ENCODE results near the gene SH3RF1. TPM values are rescaled to one million over a fixed set of nuclear protein-coding genes. Genes with fewer than 3 reads are reported as not detected.

SH3RF1 gene
- total RNA-seq, 2 donors from 2014 or later, result 0.43 to 0.82 TPM

DNA sequence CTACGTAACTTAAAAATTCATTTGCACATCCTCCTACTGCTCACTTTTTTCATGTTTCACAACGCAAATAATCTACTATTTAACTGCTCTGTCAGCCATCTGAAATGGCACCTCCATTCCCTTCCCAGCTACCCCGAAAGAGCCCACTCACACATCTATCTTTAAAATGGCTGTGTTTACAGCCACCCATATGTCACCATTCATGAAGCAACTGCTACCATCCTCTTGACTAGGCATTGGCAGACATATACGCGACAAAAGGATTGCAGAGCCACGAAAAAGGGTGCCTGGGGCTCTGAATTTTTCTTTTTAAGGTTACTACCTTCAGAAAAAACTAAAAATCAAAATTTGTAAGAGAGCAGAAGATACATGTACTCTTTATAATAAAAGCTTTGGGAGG is 11.5 kb downstream of the SH3RF1 start:
- Mint-ChIP-seq H3K9me3 (peaks cover 0 to under 1% of the 10 kb centered on the region in 2 donors), H3K27ac (no peak overlapping the region), H3K36me3 (no peaks in the 10 kb centered on the region)
- no peak for ATAC-seq
- DNase-seq (ENCODE audit: low spot score in 2 of 2), result no peak

GRCh38 chr4:169258141-169258540 is 12.6 kb downstream of the SH3RF1 start:
- no peak overlapping the region for H3K27ac Mint-ChIP-seq
- ATAC-seq (no peak), DNase-seq (ENCODE audit: low spot score in 2 of 2) (no peak)
- H3K9me3 Mint-ChIP-seq, result no peaks in the 10 kb centered on the region
- no peaks in the 10 kb centered on the region for H3K36me3 Mint-ChIP-seq

DNA sequence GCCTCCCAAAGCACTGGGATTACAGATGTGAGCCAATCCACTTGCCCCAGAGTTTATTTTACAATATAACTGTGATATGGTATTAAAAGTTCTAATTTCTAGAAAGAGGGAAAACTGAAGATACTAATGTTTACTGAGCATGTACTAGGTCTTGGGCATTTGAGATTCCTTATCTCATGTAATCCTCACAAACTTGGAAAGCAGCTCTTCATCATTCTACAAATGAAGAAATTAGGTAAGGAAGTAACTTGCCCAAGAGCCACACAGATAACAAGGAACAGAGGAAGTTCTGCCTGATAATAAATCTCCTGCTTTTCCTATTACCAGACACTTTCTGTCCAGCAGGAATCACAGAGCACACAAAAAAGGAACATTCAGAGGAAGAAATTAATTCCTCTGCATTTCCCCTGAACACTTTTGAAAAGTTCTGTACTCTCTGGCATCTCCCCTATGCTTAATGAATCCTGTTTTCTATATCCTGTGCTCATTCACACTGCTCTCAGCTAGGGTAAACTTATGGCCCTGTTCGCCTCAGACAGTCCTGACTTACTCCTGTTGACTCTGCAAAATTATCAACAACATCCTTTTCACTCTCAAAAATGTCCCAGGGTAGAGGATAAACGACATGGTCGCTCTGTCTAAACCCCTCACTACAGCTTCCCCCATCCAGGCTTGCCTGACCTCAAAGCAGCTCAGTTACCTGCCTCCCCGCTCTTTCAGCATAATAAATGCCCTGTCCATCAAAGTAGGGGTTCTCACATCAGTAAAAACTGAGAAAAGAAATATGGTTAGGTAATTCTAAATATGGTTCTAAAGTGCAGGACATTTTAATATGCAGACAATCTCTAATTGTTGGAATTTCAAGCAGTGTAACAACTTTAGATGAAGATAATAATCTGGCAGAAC is 13.6 kb downstream of the SH3RF1 start:
- H3K9me3 Mint-ChIP-seq, result no peaks in the 10 kb centered on the region
- no peaks in the 10 kb centered on the region for H3K36me3 Mint-ChIP-seq
- no peak for DNase-seq (ENCODE audit: low spot score in 2 of 2)
- no peak for ATAC-seq
- no peak overlapping the region for H3K27ac Mint-ChIP-seq

DNA sequence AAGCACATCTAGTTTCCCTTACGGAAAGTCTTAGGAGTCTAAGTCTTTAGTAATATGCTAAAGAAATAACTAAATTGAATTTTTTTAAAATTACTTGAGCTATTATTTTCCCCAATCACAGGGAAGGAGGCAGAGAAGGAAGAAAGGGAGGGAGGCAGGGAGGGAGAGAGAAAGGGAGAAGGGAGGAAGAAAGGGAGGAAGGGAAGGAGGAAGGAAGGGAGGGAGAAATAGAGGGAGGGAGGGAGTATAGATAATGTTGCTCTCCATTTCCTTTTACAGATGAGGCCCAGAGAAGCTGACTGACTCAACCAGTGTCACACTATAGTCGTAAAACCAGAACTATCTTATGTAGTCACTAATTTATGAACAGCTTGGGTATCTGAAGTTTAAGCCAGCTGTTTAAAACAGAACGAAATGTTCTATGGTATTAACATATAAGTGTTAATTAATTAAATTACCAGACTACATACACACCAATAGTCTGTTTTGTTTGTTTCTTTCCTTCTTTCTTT is 14.6 kb downstream of the SH3RF1 start:
- no peak overlapping the region for H3K27ac Mint-ChIP-seq
- ATAC-seq, result no peak
- no peak for DNase-seq (ENCODE audit: low spot score in 2 of 2)
- no peaks in the 10 kb centered on the region for H3K9me3 Mint-ChIP-seq
- no peaks in the 10 kb centered on the region for H3K36me3 Mint-ChIP-seq

DNA sequence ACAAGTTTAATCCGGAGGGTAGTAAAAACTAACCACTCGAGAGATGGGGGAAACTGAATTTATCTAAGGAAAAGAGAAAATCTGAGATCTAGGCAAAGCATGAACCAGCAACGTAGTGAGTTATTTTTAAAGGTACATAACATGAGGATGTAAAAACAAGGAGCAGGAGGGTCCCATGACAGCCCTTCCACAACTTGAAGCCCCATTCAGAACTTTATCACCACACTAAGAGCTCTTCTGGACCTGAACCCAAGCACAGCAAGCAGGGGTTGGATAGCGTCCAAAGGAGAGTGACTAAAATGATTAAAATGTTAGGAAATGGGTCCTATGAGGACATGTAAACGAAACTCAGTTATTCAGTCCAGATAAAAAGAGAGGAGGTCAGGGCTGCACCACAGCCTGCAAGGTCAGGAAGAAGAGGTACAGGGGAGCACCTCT is 16.2 kb downstream of the SH3RF1 start:
- ATAC-seq (no peak), DNase-seq (ENCODE audit: low spot score in 2 of 2) (no peak)
- no peaks in the 10 kb centered on the region for H3K9me3 Mint-ChIP-seq
- H3K36me3 Mint-ChIP-seq, result no peaks in the 10 kb centered on the region
- H3K27ac Mint-ChIP-seq, result no peak overlapping the region

- Mint-ChIP-seq H3K9me3 (no peaks in the 10 kb centered on the region), H3K36me3 (no peaks in the 10 kb centered on the region), H3K27ac (no peak overlapping the region)
- ATAC-seq (no peak), DNase-seq (ENCODE audit: low spot score in 2 of 2) (no peak)
Observed at GRCh38 chr4:169253904-169254303, 16.9 kb downstream of the SH3RF1 start.

GRCh38 chr4:169253113-169253671 is 17.6 kb downstream of the SH3RF1 start:
- H3K36me3 Mint-ChIP-seq, result no peaks in the 10 kb centered on the region
- ATAC-seq, result no peak
- no peak for DNase-seq (ENCODE audit: low spot score in 2 of 2)
- no peak overlapping the region for H3K27ac Mint-ChIP-seq
- no peaks in the 10 kb centered on the region for H3K9me3 Mint-ChIP-seq

DNA sequence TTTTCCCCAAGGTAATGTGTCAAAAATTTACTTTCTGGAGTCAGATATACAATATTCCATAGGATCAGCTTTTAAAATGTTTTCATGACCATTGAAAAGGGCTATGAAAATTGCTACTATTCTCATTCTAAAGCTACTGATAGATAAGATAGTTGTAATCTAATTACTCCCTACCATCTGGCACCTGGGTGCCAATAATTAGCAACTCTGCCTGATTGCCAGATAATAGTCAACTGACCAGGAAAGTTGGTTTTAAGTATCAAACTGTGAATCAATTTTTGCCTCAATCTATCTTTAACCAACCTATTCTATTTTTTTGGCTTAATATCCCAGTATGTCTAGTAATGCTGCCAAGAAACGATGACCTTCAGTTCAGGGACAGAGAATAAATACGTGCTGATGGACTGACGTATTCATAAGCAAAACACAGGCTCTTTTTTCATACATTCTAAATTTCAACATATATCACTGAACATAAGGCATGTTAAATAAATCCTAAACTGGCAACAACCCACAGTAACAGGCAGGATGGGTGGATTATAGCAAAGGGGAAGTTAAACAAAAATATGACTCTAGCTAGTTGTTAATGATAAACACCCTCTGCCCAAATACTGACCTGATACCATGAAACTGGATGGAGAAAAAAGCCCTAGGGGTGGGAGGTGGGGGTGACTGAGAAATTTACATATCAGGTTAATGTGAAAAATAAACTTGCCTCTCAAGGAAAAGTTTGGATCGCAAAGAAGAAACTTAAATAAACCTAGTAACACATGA is 18.2 kb downstream of the SH3RF1 start:
- DNase-seq (ENCODE audit: low spot score in 2 of 2) (no peak), ATAC-seq (no peak)
- Mint-ChIP-seq H3K9me3 (peaks cover 0 to under 1% of the 10 kb centered on the region in 2 donors), H3K27ac (no peak overlapping the region), H3K36me3 (no peaks in the 10 kb centered on the region)

- Mint-ChIP-seq H3K36me3 (no peaks in the 10 kb centered on the region), H3K27ac (no peak overlapping the region), H3K9me3 (peaks cover 0 to 4% of the 10 kb centered on the region in 2 donors)
- ATAC-seq, result no peak
- DNase-seq (ENCODE audit: low spot score in 2 of 2), result no peak
Observed at GRCh38 chr4:169251291-169252235, 19.2 kb downstream of the SH3RF1 start.

GRCh38 chr4:169250796-169251195 is 20.0 kb downstream of the SH3RF1 start:
- ATAC-seq, result no peak
- peaks cover 0 to 4% of the 10 kb centered on the region in 2 donors for H3K9me3 Mint-ChIP-seq
- no peak overlapping the region for H3K27ac Mint-ChIP-seq
- H3K36me3 Mint-ChIP-seq, result no peaks in the 10 kb centered on the region
- DNase-seq (ENCODE audit: low spot score in 2 of 2), result no peak

- Mint-ChIP-seq H3K9me3 (peaks cover 0 to 4% of the 10 kb centered on the region in 2 donors), H3K36me3 (no peaks in the 10 kb centered on the region), H3K27ac (no peak overlapping the region)
- no peak for DNase-seq (ENCODE audit: low spot score in 2 of 2)
- ATAC-seq, result no peak
Observed at GRCh38 chr4:169249999-169250398, 20.8 kb downstream of the SH3RF1 start.

- no peaks in the 10 kb centered on the region for H3K36me3 Mint-ChIP-seq
- no peak overlapping the region for H3K27ac Mint-ChIP-seq
- ATAC-seq, result no peak
- peaks cover 0 to 4% of the 10 kb centered on the region in 2 donors for H3K9me3 Mint-ChIP-seq
- no peak for DNase-seq (ENCODE audit: low spot score in 2 of 2)
Observed at GRCh38 chr4:169249214-169249973, 21.4 kb downstream of the SH3RF1 start.

- ATAC-seq, result no peak
- no peak for DNase-seq (ENCODE audit: low spot score in 2 of 2)
- H3K9me3 Mint-ChIP-seq, result peaks cover 0 to 4% of the 10 kb centered on the region in 2 donors
- H3K36me3 Mint-ChIP-seq, result no peaks in the 10 kb centered on the region
- H3K27ac Mint-ChIP-seq, result no peak overlapping the region
Observed at GRCh38 chr4:169248645-169249044, 22.1 kb downstream of the SH3RF1 start.

DNA sequence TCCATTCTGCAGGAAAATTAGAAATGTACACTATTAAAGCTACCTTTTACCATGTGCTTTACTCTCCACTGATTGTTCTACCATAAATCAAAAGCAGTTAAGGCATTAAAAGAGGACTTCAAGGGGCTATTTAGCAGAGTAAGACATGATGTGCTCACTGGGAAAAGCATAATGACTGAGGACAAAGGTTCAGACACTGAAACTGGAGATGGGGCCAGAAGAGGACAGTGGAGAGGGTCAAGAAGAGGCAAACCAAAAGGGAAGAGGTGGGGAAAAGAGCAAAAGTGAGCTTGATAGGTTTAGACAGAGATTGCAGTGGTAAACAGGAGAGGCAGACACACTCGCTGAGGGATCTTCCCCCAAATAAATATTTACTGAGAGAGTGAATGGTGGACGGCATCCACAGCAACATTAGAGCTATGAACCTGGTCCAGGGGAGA is 23.8 kb downstream of the SH3RF1 start:
- peaks cover 0 to 4% of the 10 kb centered on the region in 2 donors for H3K9me3 Mint-ChIP-seq
- H3K27ac Mint-ChIP-seq, result no peak overlapping the region
- DNase-seq (ENCODE audit: low spot score in 2 of 2), result no peak
- ATAC-seq, result no peak
- no peaks in the 10 kb centered on the region for H3K36me3 Mint-ChIP-seq

GRCh38 chr4:169246279-169246678 is 24.5 kb downstream of the SH3RF1 start:
- ATAC-seq, result no peak
- H3K9me3 Mint-ChIP-seq, result peaks cover 0 to 4% of the 10 kb centered on the region in 2 donors

More at GRCh38 chr4:169246279-169246678, 24.5 kb downstream of the SH3RF1 start:
- Mint-ChIP-seq H3K27ac (no peak overlapping the region), H3K36me3 (no peaks in the 10 kb centered on the region)
- no peak for DNase-seq (ENCODE audit: low spot score in 2 of 2)
